OCI-LY3 (cell line): ENCODE measurements around the gene MKRN3.

Source experiments
- H2AFZ ChIP-seq: fragments of 200-600, 300-600 bp; shearing (Covaris generic); 2 replicates; pipeline ENCODE4 v1.6.0; 2014; ENCODE audit warnings: antibody characterized with exemption, low read depth, low read length
- H3K27ac ChIP-seq: fragments of 200-600, 300-600 bp; sonication (generic); 2 replicates; pipeline ENCODE4 v1.5.1; 2014; ENCODE audit warnings: mild to moderate bottlenecking, low read length, moderate library complexity, mixed read lengths
- H3K27me3 ChIP-seq: fragments of 200-600, 300-600 bp; sonication (generic); 2 replicates; pipeline ENCODE4 v1.6.1; 2014; ENCODE audit warnings: low read depth, low read length, mixed read lengths
- H3K36me3 ChIP-seq: fragments of 200-600, 300-600 bp; sonication (generic); replicated peaks from 2 replicates; pipeline ENCODE3; 2014; ENCODE audit warnings: low read depth, low read length, mixed read lengths
- H3K4me1 ChIP-seq: fragments of 300-600, 200-600 bp; sonication (generic); 2 replicates; pipeline ENCODE4 v1.6.1; 2014; ENCODE audit warnings: low read length, mixed read lengths
- H3K4me2 ChIP-seq: fragments of 200-600, 300-600 bp; sonication (generic); 2 replicates; pipeline ENCODE4 v1.6.1; 2014; ENCODE audit warnings: low read length, mixed read lengths
- H3K4me3 ChIP-seq: fragments of 300-600, 200-600 bp; sonication (generic); 2 replicates; pipeline ENCODE4 v1.5.1; 2014; ENCODE audit warnings: antibody characterized with exemption, mild to moderate bottlenecking, low read length, moderate library complexity
- H3K79me2 ChIP-seq: fragments of 300-600, 200-600 bp; shearing (Covaris generic); 2 replicates; pipeline ENCODE4 v1.6.1; 2014; ENCODE audit warnings: mild to moderate bottlenecking, low read length, mixed read lengths
- H3K9ac ChIP-seq: fragments of 300-600, 200-600 bp; shearing (Covaris generic); 2 replicates; pipeline ENCODE4 v1.6.0; 2014; ENCODE audit warnings: mild to moderate bottlenecking, low read length, moderate library complexity
- H3K9me3 ChIP-seq: fragments of 200-600, 300-600 bp; shearing (Covaris generic); 2 replicates; pipeline ENCODE4 v1.6.1; 2014; ENCODE audit warnings: low read length, mixed read lengths; ENCODE audit not compliant: insufficient read depth
- H4K20me1 ChIP-seq: fragments of 200-600, 300-600 bp; sonication (generic); 2 replicates; pipeline ENCODE4 v1.6.1; 2016; ENCODE audit warnings: low read length, mixed read lengths; ENCODE audit not compliant: insufficient read depth
- EZH2phosphoT487 ChIP-seq: fragments of 200-600 bp; shearing (Covaris generic); IDR thresholded peaks from 2 replicates; pipeline ENCODE4 v1.6.1; 2018; ENCODE audit warnings: antibody characterized with exemption, mixed run types, low read depth
- TF ChIP-seq, protein P1 (sequence below): fragments of 200-600, 300-600 bp; sonication (generic); IDR thresholded peaks from 2 replicates; pipeline ENCODE4 v1.5.1; 2014; ENCODE audit warnings: antibody characterized with exemption, low read length, low read depth

The MKRN3 gene

DNA sequence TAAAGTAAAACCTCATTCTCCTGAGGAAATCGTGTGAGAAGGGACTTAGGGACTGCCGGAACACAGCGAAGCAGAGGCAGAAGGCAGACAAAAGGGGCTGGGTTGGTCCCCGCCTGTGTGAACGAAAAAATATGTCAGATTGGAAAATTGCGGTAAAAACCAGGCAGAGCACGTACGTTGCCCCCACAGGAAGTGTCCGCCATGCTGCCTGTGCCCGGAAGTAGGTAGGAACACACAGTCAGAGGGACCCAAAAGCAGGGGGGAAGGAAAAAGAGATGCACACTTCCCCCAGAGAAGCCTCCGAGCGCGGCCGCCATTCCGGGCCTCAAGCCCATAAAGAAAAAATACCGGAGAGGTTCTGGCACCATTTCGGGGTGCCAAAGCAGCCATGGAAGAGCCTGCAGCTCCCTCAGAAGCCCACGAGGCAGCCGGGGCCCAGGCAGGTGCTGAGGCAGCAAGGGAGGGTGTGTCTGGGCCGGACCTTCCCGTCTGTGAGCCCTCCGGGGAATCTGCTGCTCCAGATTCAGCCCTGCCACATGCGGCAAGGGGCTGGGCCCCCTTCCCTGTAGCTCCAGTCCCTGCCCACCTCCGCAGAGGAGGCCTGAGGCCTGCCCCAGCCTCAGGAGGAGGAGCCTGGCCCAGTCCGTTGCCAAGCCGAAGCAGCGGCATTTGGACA, at the start of gene MKRN3:
TSS of gene MKRN3 (plus strand) at position 280 of the 676 bp plus-strand sequence. CDS start at position 389, 109 bp downstream.
- no peaks in the 10 kb centered on the region for H3K9me3 ChIP-seq
- H3K9ac ChIP-seq, result no peak within 1 kb of the TSS
- no peak for TF ChIP-seq EZH2phosphoT487
- TF ChIP-seq, protein P1, sequence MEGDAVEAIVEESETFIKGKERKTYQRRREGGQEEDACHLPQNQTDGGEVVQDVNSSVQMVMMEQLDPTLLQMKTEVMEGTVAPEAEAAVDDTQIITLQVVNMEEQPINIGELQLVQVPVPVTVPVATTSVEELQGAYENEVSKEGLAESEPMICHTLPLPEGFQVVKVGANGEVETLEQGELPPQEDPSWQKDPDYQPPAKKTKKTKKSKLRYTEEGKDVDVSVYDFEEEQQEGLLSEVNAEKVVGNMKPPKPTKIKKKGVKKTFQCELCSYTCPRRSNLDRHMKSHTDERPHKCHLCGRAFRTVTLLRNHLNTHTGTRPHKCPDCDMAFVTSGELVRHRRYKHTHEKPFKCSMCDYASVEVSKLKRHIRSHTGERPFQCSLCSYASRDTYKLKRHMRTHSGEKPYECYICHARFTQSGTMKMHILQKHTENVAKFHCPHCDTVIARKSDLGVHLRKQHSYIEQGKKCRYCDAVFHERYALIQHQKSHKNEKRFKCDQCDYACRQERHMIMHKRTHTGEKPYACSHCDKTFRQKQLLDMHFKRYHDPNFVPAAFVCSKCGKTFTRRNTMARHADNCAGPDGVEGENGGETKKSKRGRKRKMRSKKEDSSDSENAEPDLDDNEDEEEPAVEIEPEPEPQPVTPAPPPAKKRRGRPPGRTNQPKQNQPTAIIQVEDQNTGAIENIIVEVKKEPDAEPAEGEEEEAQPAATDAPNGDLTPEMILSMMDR, result no peak

DNA sequence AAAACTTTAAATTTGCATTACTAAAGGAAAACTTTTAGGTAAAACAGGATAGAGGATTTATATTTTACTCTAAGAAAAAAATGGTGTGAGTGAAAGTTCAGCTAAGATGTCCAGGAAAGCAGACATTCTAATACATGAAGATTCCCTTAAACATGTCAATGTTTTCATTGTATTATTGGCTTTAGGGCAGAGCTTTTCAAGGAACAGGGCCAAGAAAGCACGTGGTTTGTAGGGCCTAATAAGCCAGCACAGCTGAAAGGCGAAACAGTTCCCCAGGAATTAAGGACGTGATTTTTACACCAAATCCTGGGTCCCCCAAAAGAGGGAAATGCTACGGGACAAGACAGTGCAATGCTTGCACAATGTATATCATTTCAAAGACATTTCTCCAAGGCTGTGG, 48.6 kb upstream of the MKRN3 start:
- TF ChIP-seq EZH2phosphoT487, result no peak
- TF ChIP-seq, protein P1, result no peak
- Histone ChIP-seq H3K4me1 (no peaks in the 10 kb centered on the region), H3K4me3 (no peak overlapping the region), H3K27ac (no peak overlapping the region), H3K27me3 (no peaks in the 10 kb centered on the region), H3K9me3 (no peaks in the 10 kb centered on the region), H3K79me2 (no peaks in the 10 kb centered on the region), H3K4me2 (no peak overlapping the region), H3K36me3 (no peaks in the 10 kb centered on the region), H3K9ac (no peak overlapping the region), H4K20me1 (no peaks in the 10 kb centered on the region), H2AFZ (no peak overlapping the region)

More for the DNA sequence above, at the start of gene MKRN3:
- H2AFZ ChIP-seq, result no peak within 1 kb of the TSS
- no peak within 1 kb of the TSS for H3K4me3 ChIP-seq
- no peak within 1 kb of the TSS for H3K4me2 ChIP-seq
- no peaks in the 10 kb centered on the region for H3K36me3 ChIP-seq
- no peaks in the 10 kb centered on the region for H3K27me3 ChIP-seq
- no peaks in the 10 kb centered on the region for H3K79me2 ChIP-seq
- no peak within 1 kb of the TSS for H3K27ac ChIP-seq
- no peaks in the 10 kb centered on the region for H4K20me1 ChIP-seq
- H3K4me1 ChIP-seq, result no peaks in the 10 kb centered on the region

DNA sequence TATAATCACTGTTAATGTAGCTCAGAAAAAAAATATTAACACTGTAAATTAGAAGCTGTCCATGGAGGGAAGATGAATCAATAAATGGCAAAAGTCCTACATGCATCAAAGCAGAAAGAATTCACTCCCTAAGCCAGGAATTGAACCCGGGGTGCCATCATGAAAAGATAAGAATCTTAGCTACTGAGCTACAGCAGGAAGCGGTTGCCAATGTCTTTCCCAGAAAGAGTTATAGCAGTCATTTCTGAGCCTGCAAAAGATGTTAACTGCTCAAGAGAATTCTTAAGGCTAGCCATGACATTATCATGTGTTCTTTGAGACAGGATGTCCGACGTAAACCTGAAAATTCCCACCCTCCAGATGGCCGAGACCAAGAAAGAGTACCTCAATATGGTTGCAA, 47.4 kb upstream of the MKRN3 start:
- H3K9me3 ChIP-seq, result no peaks in the 10 kb centered on the region
- H3K79me2 ChIP-seq, result no peaks in the 10 kb centered on the region
- TF ChIP-seq EZH2phosphoT487, result no peak
- TF ChIP-seq, protein P1, result no peak
- no peak overlapping the region for H2AFZ ChIP-seq
- H3K4me3 ChIP-seq, result no peak overlapping the region
- no peak overlapping the region for H3K4me2 ChIP-seq
- no peaks in the 10 kb centered on the region for H3K27me3 ChIP-seq
- H3K4me1 ChIP-seq, result no peaks in the 10 kb centered on the region
- no peak overlapping the region for H3K27ac ChIP-seq
- H3K36me3 ChIP-seq, result no peaks in the 10 kb centered on the region
- no peaks in the 10 kb centered on the region for H4K20me1 ChIP-seq
- H3K9ac ChIP-seq, result no peak overlapping the region

DNA sequence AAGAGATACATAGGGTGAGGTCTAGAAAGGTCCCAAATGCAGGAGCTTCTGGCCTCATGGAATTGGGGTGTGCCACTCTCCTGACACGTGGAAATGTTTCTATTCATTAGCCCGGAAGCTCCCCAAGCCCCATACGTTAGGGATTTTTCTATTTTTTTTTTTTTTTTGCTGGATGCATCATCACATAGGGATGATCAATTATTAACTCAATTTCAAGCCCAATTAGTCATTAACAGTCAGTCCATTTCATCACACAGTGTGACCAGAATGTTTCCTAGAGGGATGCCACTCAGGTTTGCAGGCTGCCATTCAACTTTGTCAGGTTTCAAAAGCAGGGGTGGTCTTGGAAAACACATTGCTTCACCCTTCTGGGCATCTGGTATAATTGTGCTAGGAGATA, 40.7 kb upstream of the MKRN3 start:
- no peak overlapping the region for H3K27ac ChIP-seq
- no peaks in the 10 kb centered on the region for H3K9me3 ChIP-seq
- H3K4me2 ChIP-seq, result no peak overlapping the region
- no peaks in the 10 kb centered on the region for H3K36me3 ChIP-seq
- no peak overlapping the region for H2AFZ ChIP-seq
- H3K79me2 ChIP-seq, result no peaks in the 10 kb centered on the region
- TF ChIP-seq, protein P1, result no peak
- TF ChIP-seq EZH2phosphoT487, result no peak
- no peaks in the 10 kb centered on the region for H3K4me1 ChIP-seq
- no peak overlapping the region for H3K4me3 ChIP-seq
- no peaks in the 10 kb centered on the region for H4K20me1 ChIP-seq
- H3K27me3 ChIP-seq, result no peaks in the 10 kb centered on the region
- no peak overlapping the region for H3K9ac ChIP-seq
